ENCODE results near the gene PRODH2. TPM values are rescaled to one million over a fixed set of nuclear protein-coding genes. Genes with fewer than 3 reads are reported as not detected.

The PRODH2 gene
- total and polyA plus RNA-seq, 4 donors = 56.4 to 156 (median 114) TPM

GRCh38 chr19:35860818-35861639 is 48.4 kb upstream of the PRODH2 start:
- DNase-seq (ENCODE audit: low spot score) = no peak
- Histone ChIP-seq H3K27ac (ENCODE audit: low read depth in 1 of 2, low read length in 2 of 2) (no peak overlapping the region), H3K9me3 (ENCODE audit: control insufficient read depth in 4 of 4, low read length in 3 of 4) (no peaks in the 10 kb centered on the region), H3K36me3 (ENCODE audit: control insufficient read depth in 4 of 4, insufficient read depth in 3 of 4, low read depth in 1 of 4, low read length in 3 of 4) (no peaks in the 10 kb centered on the region), H3K27me3 (ENCODE audit: control insufficient read depth in 4 of 4, insufficient read depth in 4 of 4, low read length in 3 of 4) (peaks cover 0 to 4% (median 0%) of the 10 kb centered on the region in 4 donors), H3K4me3 (ENCODE audit: low read depth in 1 of 3, low read length in 3 of 3) (no peak overlapping the region), H3K9ac (ENCODE audit: low read depth in 1 of 2, low read length in 2 of 2) (no peak overlapping the region), H3K4me1 (ENCODE audit: control insufficient read depth in 4 of 4, insufficient read depth in 4 of 4, low read length in 3 of 4) (peaks cover 4 to 10% (median 6%) of the 10 kb centered on the region in 4 donors)
- TF ChIP-seq CTCF (IDR thresholded peaks at IDR 0.05; ENCODE audit: low read depth, low read length, missing input control) = no peak
- 11% methylated on average over 55 of the region's 55 CpGs for WGBS

- no peak overlapping the region for H3K4me3 ChIP-seq (ENCODE audit: low read depth in 1 of 3, low read length in 3 of 3)
- peaks cover 4 to 10% (median 6%) of the 10 kb centered on the region in 4 donors for H3K4me1 ChIP-seq (ENCODE audit: control insufficient read depth in 4 of 4, insufficient read depth in 4 of 4, low read length in 3 of 4)
- TF ChIP-seq HNF4A (conservative IDR thresholded peaks at IDR 0.05) (no peak), REST (IDR thresholded peaks at IDR 0.05) (no peak), TAF1 (conservative IDR thresholded peaks at IDR 0.05) (no peak), RAD21 (IDR thresholded peaks at IDR 0.05) (no peak), ATF3 (IDR thresholded peaks at IDR 0.05) (no peak), NR2F2 (IDR thresholded peaks at IDR 0.05) (no peak), FOXA2 (IDR thresholded peaks at IDR 0.05) (no peak), JUND (IDR thresholded peaks at IDR 0.05) (no peak), FOXA1 (IDR thresholded peaks at IDR 0.05) (no peak), YY1 (IDR thresholded peaks at IDR 0.05) (no peak), EGR1 (IDR thresholded peaks at IDR 0.05; ENCODE audit: low read depth in 2 of 2) (no peak), RXRA (IDR thresholded peaks at IDR 0.05) (no peak), ZBTB33 (IDR thresholded peaks at IDR 0.05) (no peak), GABPA (IDR thresholded peaks at IDR 0.05 in 1 of 2, conservative IDR thresholded peaks at IDR 0.05 in 1 of 2) (no peak), HNF4G (IDR thresholded peaks at IDR 0.05) (no peak)
- H3K27ac ChIP-seq (ENCODE audit: low read depth in 1 of 2, low read length in 2 of 2) = no peak overlapping the region
- DNase-seq (ENCODE audit: low spot score) = no peak
- H3K9me3 ChIP-seq (ENCODE audit: control insufficient read depth in 4 of 4, low read length in 3 of 4) = no peaks in the 10 kb centered on the region
- H3K36me3 ChIP-seq (ENCODE audit: control insufficient read depth in 4 of 4, insufficient read depth in 3 of 4, low read depth in 1 of 4, low read length in 3 of 4) = no peaks in the 10 kb centered on the region
- no peak overlapping the region for H3K9ac ChIP-seq (ENCODE audit: low read depth in 1 of 2, low read length in 2 of 2)
- H3K27me3 ChIP-seq (ENCODE audit: control insufficient read depth in 4 of 4, insufficient read depth in 4 of 4, low read length in 3 of 4) = peaks cover 0 to 4% (median 0%) of the 10 kb centered on the region in 4 donors
- WGBS = 15% methylated on average over 24 of the region's 24 CpGs
Measured at GRCh38 chr19:35860436-35860817, 47.8 kb upstream of the PRODH2 start.
